ENCODE results near the gene GTPBP3. TPM values are rescaled to one million over a fixed set of nuclear protein-coding genes. Genes with fewer than 3 reads are reported as not detected.
A peak's percentile ranks its signal among the peaks of the same experiment; 100 is the strongest.

The GTPBP3 gene
- total and polyA plus RNA-seq, 5 donors from 2014 or later, result 5.2 to 26.1 (median 8.9) TPM

DNA sequence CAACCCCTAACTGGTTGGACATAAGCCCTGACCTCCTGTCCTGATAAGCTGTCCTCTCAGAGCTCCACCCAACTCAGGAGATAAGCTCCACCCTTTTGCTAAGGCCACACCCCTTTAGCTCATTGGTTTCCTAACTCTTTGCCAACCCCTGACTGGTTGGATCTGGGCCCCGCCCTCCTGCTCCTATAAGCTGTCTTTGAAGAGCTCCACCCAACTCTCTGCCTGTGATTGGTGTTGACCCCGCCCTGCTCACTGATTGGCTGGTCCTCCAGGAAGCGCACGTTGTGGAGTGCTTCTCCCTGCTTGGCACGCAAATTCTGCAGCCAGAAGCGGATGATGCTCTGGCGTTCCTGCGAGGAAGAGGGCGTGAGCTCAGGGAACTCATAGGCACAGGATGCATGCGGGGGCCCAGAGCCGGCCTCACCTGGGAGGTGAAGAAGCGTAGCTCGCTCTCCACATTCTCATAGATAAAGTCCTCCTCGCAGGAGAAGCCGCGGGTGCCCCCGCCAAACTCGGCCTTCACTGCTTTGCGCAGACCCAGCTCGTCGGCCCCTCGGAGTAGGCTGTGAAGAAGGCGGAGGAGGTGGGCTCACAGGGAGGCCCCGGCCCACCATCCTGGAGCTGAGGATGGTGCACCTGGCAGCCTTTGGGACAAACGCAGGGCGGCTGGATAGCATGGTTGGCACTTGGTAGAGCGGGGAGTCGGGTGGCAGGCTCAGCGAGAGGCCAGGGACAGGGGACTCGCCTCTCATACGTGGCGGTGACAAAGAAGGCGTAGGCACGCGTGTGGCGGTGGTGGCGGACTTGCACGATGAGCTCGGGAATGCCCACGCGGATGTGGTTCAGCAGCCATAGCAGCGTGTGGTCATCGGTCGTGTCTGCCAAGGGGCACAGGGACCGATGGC lies 4.4 kb upstream of the GTPBP3 start:
- Histone ChIP-seq H3K27ac (ENCODE audit: insufficient read depth, low read length, poor library complexity, severe bottlenecking) (no peak overlapping the region), H3K27me3 (ENCODE audit: control insufficient read depth, insufficient read depth, low read length) (no peaks in the 10 kb centered on the region), H3K4me3 (ENCODE audit: low read depth, low read length) (no peak overlapping the region), H3K9me3 (ENCODE audit: control insufficient read depth in 2 of 2, low read length in 2 of 2) (no peaks in the 10 kb centered on the region), H3K4me1 (ENCODE audit: control insufficient read depth, insufficient read depth, low read length, poor library complexity, severe bottlenecking) (peaks cover 56% of the 10 kb centered on the region), H3K36me3 (ENCODE audit: control insufficient read depth, insufficient read depth, low read length) (no peaks in the 10 kb centered on the region)
- peak overlapping the region; percentile 65 to 88 (median 79) for H3K4me3 Mint-ChIP-seq
- DNase-seq (peak in 1 of 3 donors; percentile 59), ATAC-seq (ENCODE audit: low read depth in 2 of 2) (no peak)
- H3K36me3 Mint-ChIP-seq, result no peaks in the 10 kb centered on the region
- H3K4me1 Mint-ChIP-seq, result peaks cover 5 to 50% (median 15%) of the 10 kb centered on the region in 4 donors
- H3K9me3 Mint-ChIP-seq, result no peaks in the 10 kb centered on the region
- H3K27ac Mint-ChIP-seq, result no peak overlapping the region
- peaks cover 9% of the 10 kb centered on the region for H3K27me3 Mint-ChIP-seq

DNA sequence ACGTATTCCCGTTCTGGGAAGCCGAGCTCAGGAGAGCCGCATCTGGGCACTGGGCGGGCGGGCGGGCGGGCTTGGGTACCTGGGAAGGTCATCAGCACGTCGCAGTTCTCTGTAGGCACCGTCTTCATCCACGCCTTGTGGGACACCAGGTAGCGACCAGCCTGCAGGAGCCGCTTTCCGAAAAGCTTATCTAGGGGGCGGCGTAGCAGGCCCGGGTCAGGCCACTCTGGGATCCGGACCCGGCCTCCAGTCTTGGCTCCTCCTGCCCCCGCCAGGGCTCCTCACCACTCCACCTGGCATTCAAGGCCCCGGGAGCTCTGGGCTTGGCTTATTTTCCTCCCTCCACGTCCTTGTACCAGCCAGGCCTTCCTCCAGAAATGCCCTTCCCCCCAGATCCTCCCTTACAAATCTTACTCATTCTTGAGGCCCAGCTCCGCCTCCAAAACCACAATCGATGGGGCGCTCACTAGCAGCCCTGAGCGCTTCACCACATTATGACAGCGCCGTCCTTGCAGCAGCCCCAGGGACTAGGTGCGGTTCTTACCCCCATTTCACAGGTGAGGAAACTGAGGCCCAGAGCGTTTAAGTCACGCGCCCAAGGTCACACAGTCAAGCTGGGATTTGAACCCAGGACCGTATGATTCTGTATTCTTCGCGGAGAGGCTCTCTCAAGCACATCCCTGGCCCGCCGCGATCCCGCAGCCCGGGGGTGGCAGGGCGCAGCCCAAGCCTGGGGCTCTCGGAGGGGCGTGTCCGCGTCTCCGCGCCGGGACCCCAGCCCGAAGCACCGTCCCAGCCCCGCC lies 3.5 kb upstream of the GTPBP3 start:
- DNase-seq, result peak; percentile 42 to 93 (median 63)
- no peaks in the 10 kb centered on the region for H3K36me3 Mint-ChIP-seq
- Histone ChIP-seq H3K36me3 (ENCODE audit: control insufficient read depth, insufficient read depth, low read length) (no peaks in the 10 kb centered on the region), H3K9me3 (ENCODE audit: control insufficient read depth in 2 of 2, low read length in 2 of 2) (no peaks in the 10 kb centered on the region), H3K27ac (ENCODE audit: insufficient read depth, low read length, poor library complexity, severe bottlenecking) (peak overlapping the region; percentile 70), H3K27me3 (ENCODE audit: control insufficient read depth, insufficient read depth, low read length) (no peaks in the 10 kb centered on the region), H3K4me1 (ENCODE audit: control insufficient read depth, insufficient read depth, low read length, poor library complexity, severe bottlenecking) (peaks cover 59% of the 10 kb centered on the region), H3K4me3 (ENCODE audit: low read depth, low read length) (peak overlapping the region; percentile 57)
- peak overlapping the region; percentile 81 to 94 (median 88) for H3K27ac Mint-ChIP-seq
- peak overlapping the region; percentile 88 to 93 (median 90) for H3K4me3 Mint-ChIP-seq
- peaks cover 5 to 59% (median 15%) of the 10 kb centered on the region in 4 donors for H3K4me1 Mint-ChIP-seq
- no peaks in the 10 kb centered on the region for H3K9me3 Mint-ChIP-seq
- H3K27me3 Mint-ChIP-seq, result peaks cover 9% of the 10 kb centered on the region
- ATAC-seq (ENCODE audit: low read depth in 2 of 2), result peak; percentile 32 to 33

DNA sequence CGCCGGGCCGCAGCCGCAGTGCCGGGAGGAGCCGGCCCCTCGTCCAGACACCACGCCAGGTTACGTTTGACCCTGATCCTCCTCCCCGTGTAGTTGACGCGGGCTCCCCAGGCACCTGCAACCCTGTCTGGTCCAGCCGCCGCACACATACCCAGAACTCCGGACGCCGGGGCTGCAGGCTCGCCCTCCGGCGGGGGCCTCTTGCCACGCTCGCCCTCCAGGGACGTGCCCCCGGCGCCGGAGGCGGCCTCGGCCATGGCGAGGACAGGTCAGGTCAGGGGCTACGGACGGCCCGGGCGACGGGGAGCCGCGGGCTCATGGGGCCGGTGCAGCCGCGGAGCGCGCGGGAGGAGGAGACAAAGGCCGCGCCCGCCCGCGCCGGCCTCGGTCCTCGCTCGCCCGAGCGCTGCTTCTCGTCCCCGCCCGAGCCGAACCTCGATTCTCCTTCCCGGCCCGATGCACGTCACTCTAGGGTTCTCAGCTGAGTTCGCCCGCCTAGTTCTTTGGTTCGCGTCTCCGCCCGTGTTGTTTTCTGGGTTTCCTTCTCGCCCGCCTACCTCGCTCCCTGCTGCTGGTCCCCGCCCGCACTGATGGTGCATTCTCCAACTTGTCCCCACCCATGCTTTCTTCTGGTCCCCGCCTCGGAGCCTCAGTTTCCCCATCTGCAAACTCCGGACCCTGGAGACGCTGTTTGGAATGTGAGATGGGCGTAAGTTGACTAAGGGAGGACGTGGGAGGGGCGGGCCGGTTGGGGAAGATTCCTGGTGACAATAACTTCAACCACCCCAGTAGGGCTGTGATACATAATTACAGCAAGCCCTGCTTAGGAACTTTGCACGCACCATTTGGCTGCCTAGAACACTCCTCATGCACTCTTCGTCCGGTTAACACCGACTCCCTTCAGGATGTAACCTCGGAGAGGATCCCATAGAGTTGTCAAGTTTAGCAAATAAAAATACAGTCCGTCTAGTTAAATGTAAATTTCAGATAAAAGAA lies 2.6 kb upstream of the GTPBP3 start, which contains the start of gene ANO8:
Gene ANO8, minus strand, starts transcription at position 442 of the 996 bp plus-strand sequence. Its CDS starts 185 bp downstream, at position 257.
- Histone ChIP-seq H3K4me1 (ENCODE audit: control insufficient read depth, insufficient read depth, low read length, poor library complexity, severe bottlenecking) (peaks cover 50% of the 10 kb centered on the region), H3K36me3 (ENCODE audit: control insufficient read depth, insufficient read depth, low read length) (no peaks in the 10 kb centered on the region), H3K4me3 (ENCODE audit: low read depth, low read length) (peak within 1 kb of the TSS; percentile 57), H3K9me3 (ENCODE audit: control insufficient read depth in 2 of 2, low read length in 2 of 2) (no peaks in the 10 kb centered on the region), H3K27ac (ENCODE audit: insufficient read depth, low read length, poor library complexity, severe bottlenecking) (peak within 1 kb of the TSS; percentile 70), H3K27me3 (ENCODE audit: control insufficient read depth, insufficient read depth, low read length) (no peaks in the 10 kb centered on the region)
- ATAC-seq (ENCODE audit: low read depth in 2 of 2) (peak; percentile 56 to 62), DNase-seq (peak; percentile 87 to 98 (median 96))
- H3K27me3 Mint-ChIP-seq, result peaks cover 9% of the 10 kb centered on the region
- peak within 1 kb of the TSS; percentile 83 to 94 (median 94) for H3K27ac Mint-ChIP-seq
- no peaks in the 10 kb centered on the region for H3K9me3 Mint-ChIP-seq
- peaks cover 5 to 61% (median 15%) of the 10 kb centered on the region in 4 donors for H3K4me1 Mint-ChIP-seq
- no peaks in the 10 kb centered on the region for H3K36me3 Mint-ChIP-seq
- H3K4me3 Mint-ChIP-seq, result peak within 1 kb of the TSS; percentile 88 to 93 (median 90)

DNA sequence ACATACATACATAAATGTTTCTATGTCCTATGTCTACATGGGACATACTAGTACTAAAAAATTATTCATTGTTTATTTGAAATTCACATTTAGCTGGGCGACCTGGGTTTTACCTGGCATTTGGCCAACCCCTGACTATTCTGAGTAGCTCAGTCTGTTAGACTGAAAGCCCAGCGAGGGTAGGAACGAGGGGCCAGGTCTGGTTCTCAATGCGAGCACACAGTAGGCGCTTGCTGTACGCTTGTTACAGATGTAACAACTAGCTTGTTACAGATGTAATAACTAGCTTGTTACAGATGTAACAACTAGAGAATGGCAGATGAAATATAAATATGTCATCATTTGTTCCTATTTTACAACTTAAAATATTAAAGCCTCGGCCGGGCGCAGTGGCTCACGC lies 1.8 kb upstream of the GTPBP3 start:
- Histone ChIP-seq H3K9me3 (ENCODE audit: control insufficient read depth in 2 of 2, low read length in 2 of 2) (no peaks in the 10 kb centered on the region), H3K4me1 (ENCODE audit: control insufficient read depth, insufficient read depth, low read length, poor library complexity, severe bottlenecking) (peaks cover 49% of the 10 kb centered on the region), H3K27me3 (ENCODE audit: control insufficient read depth, insufficient read depth, low read length) (no peaks in the 10 kb centered on the region), H3K27ac (ENCODE audit: insufficient read depth, low read length, poor library complexity, severe bottlenecking) (no peak overlapping the region), H3K4me3 (ENCODE audit: low read depth, low read length) (no peak overlapping the region), H3K36me3 (ENCODE audit: control insufficient read depth, insufficient read depth, low read length) (no peaks in the 10 kb centered on the region)
- Mint-ChIP-seq H3K36me3 (no peaks in the 10 kb centered on the region), H3K4me1 (peaks cover 5 to 59% (median 15%) of the 10 kb centered on the region in 4 donors), H3K27ac (peak overlapping the region in 1 of 3 donors; percentile 83), H3K4me3 (peak overlapping the region; percentile 87 to 92 (median 90)), H3K9me3 (no peaks in the 10 kb centered on the region), H3K27me3 (peaks cover 7% of the 10 kb centered on the region)
- no peak for DNase-seq
- ATAC-seq (ENCODE audit: low read depth in 2 of 2), result no peak

DNA sequence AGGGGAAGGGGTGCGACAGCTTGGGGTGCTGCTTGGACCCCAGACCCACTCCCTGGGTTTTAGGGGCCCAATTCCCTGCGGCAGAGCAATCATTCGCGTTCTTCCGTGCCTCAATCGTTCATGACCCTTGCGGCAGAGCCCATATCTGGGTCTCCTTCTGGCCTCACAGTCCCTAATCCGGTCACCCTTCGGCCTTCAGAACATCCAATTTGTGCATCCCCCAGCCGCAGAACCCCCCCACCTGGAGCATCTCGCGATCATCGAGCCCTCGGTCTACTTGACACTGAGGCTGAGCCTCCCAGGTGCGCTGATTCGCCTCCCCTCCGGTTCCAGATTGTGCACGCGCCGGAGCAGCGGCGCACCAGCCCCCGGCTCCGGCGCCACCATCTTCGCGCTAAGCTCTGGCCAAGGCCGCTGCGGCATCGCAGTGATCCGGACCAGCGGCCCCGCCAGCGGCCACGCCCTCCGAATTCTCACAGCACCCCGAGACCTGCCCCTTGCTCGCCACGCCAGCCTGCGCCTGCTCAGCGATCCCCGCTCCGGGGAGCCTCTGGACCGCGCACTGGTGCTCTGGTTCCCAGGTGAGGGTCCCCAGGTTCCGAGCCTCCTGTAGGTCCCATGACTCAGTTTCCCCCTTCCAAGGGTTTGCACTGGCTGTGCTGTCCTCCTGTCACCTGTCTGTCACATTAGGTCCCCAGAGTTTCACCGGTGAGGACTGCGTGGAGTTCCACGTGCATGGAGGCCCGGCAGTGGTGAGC lies 501 bp downstream of the GTPBP3 start:
- H3K9me3 ChIP-seq (ENCODE audit: control insufficient read depth in 2 of 2, low read length in 2 of 2), result no peaks in the 10 kb centered on the region
- Mint-ChIP-seq H3K27me3 (peaks cover 4% of the 10 kb centered on the region), H3K36me3 (no peaks in the 10 kb centered on the region), H3K4me3 (peak overlapping the region; percentile 88 to 97 (median 92)), H3K9me3 (peaks cover 0 to 2% (median 0%) of the 10 kb centered on the region in 7 donors), H3K4me1 (peaks cover 5 to 50% (median 16%) of the 10 kb centered on the region in 4 donors), H3K27ac (peak overlapping the region; percentile 66 to 94 (median 88))
- peak overlapping the region; percentile 67 for H3K4me3 ChIP-seq (ENCODE audit: low read depth, low read length)
- H3K4me1 ChIP-seq (ENCODE audit: control insufficient read depth, insufficient read depth, low read length, poor library complexity, severe bottlenecking), result peaks cover 48% of the 10 kb centered on the region
- no peaks in the 10 kb centered on the region for H3K27me3 ChIP-seq (ENCODE audit: control insufficient read depth, insufficient read depth, low read length)
- H3K36me3 ChIP-seq (ENCODE audit: control insufficient read depth, insufficient read depth, low read length), result no peaks in the 10 kb centered on the region
- ATAC-seq (ENCODE audit: low read depth in 2 of 2), result no peak
- peak overlapping the region; percentile 84 for H3K27ac ChIP-seq (ENCODE audit: insufficient read depth, low read length, poor library complexity, severe bottlenecking)
- DNase-seq, result peak in 1 of 3 donors; percentile 60

DNA sequence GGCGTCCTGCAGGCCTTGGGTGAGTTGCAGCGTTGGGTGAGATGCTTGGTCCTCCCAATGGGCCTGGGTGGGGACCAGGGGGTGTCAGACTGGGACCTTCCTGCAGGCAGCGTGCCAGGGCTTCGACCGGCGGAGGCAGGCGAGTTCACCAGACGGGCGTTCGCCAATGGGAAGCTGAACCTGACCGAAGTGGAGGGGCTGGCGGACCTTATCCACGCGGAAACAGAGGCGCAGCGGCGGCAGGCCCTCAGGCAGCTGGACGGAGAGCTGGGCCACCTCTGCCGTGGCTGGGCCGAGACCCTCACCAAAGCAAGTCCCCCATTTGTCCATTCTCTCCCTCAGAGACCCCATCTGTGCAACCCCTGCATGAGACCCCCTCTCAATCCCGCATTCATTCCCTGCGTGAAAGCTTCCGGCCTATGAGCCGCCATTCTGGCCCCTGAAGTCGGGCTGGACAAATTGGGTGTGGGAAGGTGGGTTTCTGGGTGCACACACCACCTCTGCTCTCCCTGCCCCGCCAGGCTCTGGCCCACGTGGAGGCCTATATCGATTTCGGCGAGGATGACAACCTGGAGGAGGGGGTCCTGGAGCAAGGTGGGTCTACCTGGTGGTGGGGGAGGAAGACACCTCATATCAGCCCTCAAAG lies 1.2 kb downstream of the GTPBP3 start:
- H3K9me3 Mint-ChIP-seq, result peaks cover 0 to 2% (median 0%) of the 10 kb centered on the region in 7 donors
- H3K27ac Mint-ChIP-seq, result no peak overlapping the region
- H3K9me3 ChIP-seq (ENCODE audit: control insufficient read depth in 2 of 2, low read length in 2 of 2), result no peaks in the 10 kb centered on the region
- no peak for ATAC-seq (ENCODE audit: low read depth in 2 of 2)
- peaks cover 5 to 45% (median 15%) of the 10 kb centered on the region in 4 donors for H3K4me1 Mint-ChIP-seq
- H3K36me3 ChIP-seq (ENCODE audit: control insufficient read depth, insufficient read depth, low read length), result no peaks in the 10 kb centered on the region
- H3K27me3 Mint-ChIP-seq, result peaks cover 4% of the 10 kb centered on the region
- H3K27me3 ChIP-seq (ENCODE audit: control insufficient read depth, insufficient read depth, low read length), result no peaks in the 10 kb centered on the region
- H3K4me1 ChIP-seq (ENCODE audit: control insufficient read depth, insufficient read depth, low read length, poor library complexity, severe bottlenecking), result peaks cover 42% of the 10 kb centered on the region
- no peaks in the 10 kb centered on the region for H3K36me3 Mint-ChIP-seq
- peak overlapping the region; percentile 84 for H3K27ac ChIP-seq (ENCODE audit: insufficient read depth, low read length, poor library complexity, severe bottlenecking)
- DNase-seq, result no peak
- H3K4me3 Mint-ChIP-seq, result peak overlapping the region; percentile 88 to 97 (median 92)
- peak overlapping the region; percentile 41 for H3K4me3 ChIP-seq (ENCODE audit: low read depth, low read length)

Measured in CD4-positive, CD25-positive, alpha-beta regulatory T cell (primary cell).